Panc1 (cell line): ENCODE data around the gene ROBO3.

Experiments
- POLR2AphosphoS5 ChIP-seq: IDR thresholded peaks from 2 replicates; pipeline ENCODE4 v1.6.1; 2012; ENCODE audit warnings: mild to moderate bottlenecking, low read depth, low read length, moderate library complexity
- SIN3A ChIP-seq: IDR thresholded peaks from 2 replicates; pipeline ENCODE4 v1.6.1; 2012; ENCODE audit warnings: low read depth, mild to moderate bottlenecking, low read length, moderate library complexity, borderline replicate concordance; ENCODE audit not compliant: insufficient read depth
- TCF7L2 ChIP-seq: IDR thresholded peaks from 2 replicates; pipeline ENCODE4 v1.6.1; 2011; ENCODE audit warnings: mild to moderate bottlenecking, low read depth, low read length, inconsistent platforms
- TF ChIP-seq, protein P1 (sequence below): fragments of 450-650 bp; IDR thresholded peaks from 2 replicates; pipeline ENCODE4 v1.5.1; 2017; ENCODE audit warnings: mild to moderate bottlenecking

DNA sequence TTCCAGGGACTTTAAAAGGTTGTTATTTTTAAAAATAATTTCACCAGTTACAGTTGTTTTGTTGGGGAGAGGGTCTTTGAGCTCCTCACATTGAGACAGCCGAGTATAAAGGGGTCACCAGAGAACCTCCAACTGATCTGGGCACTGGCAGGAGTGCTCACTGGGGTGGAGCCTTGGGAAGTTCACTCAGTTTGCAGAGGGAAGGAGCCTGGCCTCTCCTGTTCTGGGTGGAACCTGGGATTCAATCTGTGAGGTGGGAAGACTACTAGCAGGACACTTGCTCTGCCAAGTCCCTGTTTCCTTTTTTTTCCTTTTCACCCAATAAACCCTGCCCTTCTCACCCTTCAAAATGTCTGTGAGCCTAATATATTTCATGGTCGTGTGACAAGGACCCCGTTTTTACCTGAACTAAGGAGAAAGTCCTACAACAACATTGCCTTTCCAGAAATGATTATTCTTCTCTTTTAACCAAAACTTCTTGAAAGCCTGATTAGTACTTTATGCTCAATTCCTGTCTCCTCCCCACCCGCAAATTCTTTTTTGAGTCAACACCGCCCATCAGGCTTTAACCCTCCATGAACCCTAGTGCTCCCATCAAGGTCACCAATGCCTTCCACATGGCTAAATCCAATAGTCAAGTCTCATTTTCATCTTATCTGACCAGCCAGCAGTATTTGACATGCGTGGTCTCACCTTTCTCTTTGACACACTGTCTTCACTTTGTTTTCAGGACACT, 43.1 kb upstream of the ROBO3 start:
- TF ChIP-seq, protein P1, sequence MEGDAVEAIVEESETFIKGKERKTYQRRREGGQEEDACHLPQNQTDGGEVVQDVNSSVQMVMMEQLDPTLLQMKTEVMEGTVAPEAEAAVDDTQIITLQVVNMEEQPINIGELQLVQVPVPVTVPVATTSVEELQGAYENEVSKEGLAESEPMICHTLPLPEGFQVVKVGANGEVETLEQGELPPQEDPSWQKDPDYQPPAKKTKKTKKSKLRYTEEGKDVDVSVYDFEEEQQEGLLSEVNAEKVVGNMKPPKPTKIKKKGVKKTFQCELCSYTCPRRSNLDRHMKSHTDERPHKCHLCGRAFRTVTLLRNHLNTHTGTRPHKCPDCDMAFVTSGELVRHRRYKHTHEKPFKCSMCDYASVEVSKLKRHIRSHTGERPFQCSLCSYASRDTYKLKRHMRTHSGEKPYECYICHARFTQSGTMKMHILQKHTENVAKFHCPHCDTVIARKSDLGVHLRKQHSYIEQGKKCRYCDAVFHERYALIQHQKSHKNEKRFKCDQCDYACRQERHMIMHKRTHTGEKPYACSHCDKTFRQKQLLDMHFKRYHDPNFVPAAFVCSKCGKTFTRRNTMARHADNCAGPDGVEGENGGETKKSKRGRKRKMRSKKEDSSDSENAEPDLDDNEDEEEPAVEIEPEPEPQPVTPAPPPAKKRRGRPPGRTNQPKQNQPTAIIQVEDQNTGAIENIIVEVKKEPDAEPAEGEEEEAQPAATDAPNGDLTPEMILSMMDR = no peak
- TF ChIP-seq TCF7L2 (no peak), POLR2AphosphoS5 (no peak), SIN3A (no peak)
